ENCODE measurements around the gene TXLNB. TPM values are rescaled to one million over a fixed set of nuclear protein-coding genes. Genes with fewer than 3 reads are reported as not detected.
"Not testable (repeated sequence)": the region's sequence is repeated elsewhere in the genome, so short reads cannot be mapped to it uniquely, and the experiment has no call there.

Gene TXLNB
- total and polyA plus RNA-seq, 10 donors: 1.2 to 6.6 (median 3.1) TPM

GRCh38 chr6:139231206-139231605, 60.6 kb downstream of the TXLNB start:
- no peaks in the 10 kb centered on the region for H3K4me1 ChIP-seq
- 30 to 68% (median 38%) methylated on average over 2 of the region's 2 CpGs for WGBS, 5 donors
- H3K9me3 ChIP-seq: peaks cover 0 to 14% (median 10%) of the 10 kb centered on the region in 8 donors
- intact Hi-C loops (cut with DNase I; ENCODE audit: low total_unique reads): no loop called here
- H3K27ac ChIP-seq: no peak overlapping the region
- no peak for DNase-seq
- peaks cover 0 to 5% (median 0%) of the 10 kb centered on the region in 6 donors for H3K36me3 ChIP-seq
- no peak for TF ChIP-seq CTCF (IDR thresholded peaks at IDR 0.05 in 8 of 11, conservative IDR thresholded peaks at IDR 0.05 in 3 of 11)
- no peak for TF ChIP-seq POLR2A (IDR thresholded peaks at IDR 0.05)
- TF ChIP-seq POLR2AphosphoS5 (IDR thresholded peaks at IDR 0.05): no peak
- H3K4me3 ChIP-seq: no peak overlapping the region
- no peaks in the 10 kb centered on the region for H3K27me3 ChIP-seq (replicated peaks in 1 of 7)

GRCh38 chr6:139230391-139230840, 61.4 kb downstream of the TXLNB start:
- no peak overlapping the region for H3K27ac ChIP-seq

GRCh38 chr6:139228387-139228786, 63.4 kb downstream of the TXLNB start:
- DNase-seq; H3K36me3 ChIP-seq; H3K27ac ChIP-seq; intact Hi-C loops (cut with DNase I; ENCODE audit: low total_unique reads); H3K4me1 ChIP-seq; H3K27me3 ChIP-seq (replicated peaks in 1 of 7); H3K4me3 ChIP-seq; H3K9me3 ChIP-seq: not testable (repeated sequence)
- 92 to 96% (median 95%) methylated on average over 3 of the region's 3 CpGs for WGBS, 5 donors

More at GRCh38 chr6:139230391-139230840, 61.4 kb downstream of the TXLNB start:
- WGBS, 5 donors: 63 to 84% (median 78%) methylated on average over 3 of the region's 3 CpGs
- no peak for TF ChIP-seq POLR2A (IDR thresholded peaks at IDR 0.05)
- Histone ChIP-seq H3K27me3 (replicated peaks in 1 of 7) (no peaks in the 10 kb centered on the region), H3K36me3 (peaks cover 0 to 5% (median 0%) of the 10 kb centered on the region in 6 donors), H3K4me1 (no peaks in the 10 kb centered on the region), H3K9me3 (peaks cover 0 to 14% (median 10%) of the 10 kb centered on the region in 8 donors), H3K4me3 (no peak overlapping the region)
- intact Hi-C loops (cut with DNase I; ENCODE audit: low total_unique reads): no loop called here
- DNase-seq: no peak

DNA sequence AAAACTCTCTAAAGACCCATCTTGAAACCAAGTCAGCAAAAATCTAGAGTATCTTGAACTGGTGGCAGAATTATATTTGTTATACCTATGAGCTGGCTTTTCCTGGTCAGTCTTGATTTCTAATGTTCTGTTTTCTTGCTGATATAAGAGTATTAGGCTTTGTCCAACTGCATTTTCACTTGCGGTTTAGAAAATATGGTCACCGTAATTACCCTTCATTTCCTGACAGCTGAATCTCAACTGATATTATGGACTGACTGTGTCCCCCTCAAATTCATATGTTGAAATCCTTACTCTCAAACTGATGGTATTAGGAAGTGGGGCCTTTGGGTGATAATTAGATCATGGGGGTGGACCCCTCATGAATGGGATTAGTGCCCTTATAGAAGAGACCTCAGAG, 72.1 kb downstream of the TXLNB start:
- no peak for TF ChIP-seq CTCF (IDR thresholded peaks at IDR 0.05 in 8 of 11, conservative IDR thresholded peaks at IDR 0.05 in 3 of 11)
- no peak for TF ChIP-seq POLR2A (IDR thresholded peaks at IDR 0.05)
- no peak for TF ChIP-seq POLR2AphosphoS5 (IDR thresholded peaks at IDR 0.05)
- 78 to 93% (median 90%) methylated on average over 2 of the region's 2 CpGs for WGBS, 5 donors
- Histone ChIP-seq H3K4me3 (peak overlapping the region in 1 of 8 donors; percentile 8), H3K27ac (peak overlapping the region in 7 of 8 donors; percentile 33 to 73 (median 64)), H3K4me1 (peaks cover 5 to 14% (median 10%) of the 10 kb centered on the region in 6 donors), H3K9me3 (no peaks in the 10 kb centered on the region), H3K36me3 (no peaks in the 10 kb centered on the region), H3K27me3 (replicated peaks in 1 of 7) (no peaks in the 10 kb centered on the region)
- DNase-seq: no peak
- intact Hi-C loops (cut with DNase I; ENCODE audit: low total_unique reads): loop anchor here (5.0 kb wide), 1 partner anchor 143 kb away; no protein-coding TSS in a partner anchor

DNA sequence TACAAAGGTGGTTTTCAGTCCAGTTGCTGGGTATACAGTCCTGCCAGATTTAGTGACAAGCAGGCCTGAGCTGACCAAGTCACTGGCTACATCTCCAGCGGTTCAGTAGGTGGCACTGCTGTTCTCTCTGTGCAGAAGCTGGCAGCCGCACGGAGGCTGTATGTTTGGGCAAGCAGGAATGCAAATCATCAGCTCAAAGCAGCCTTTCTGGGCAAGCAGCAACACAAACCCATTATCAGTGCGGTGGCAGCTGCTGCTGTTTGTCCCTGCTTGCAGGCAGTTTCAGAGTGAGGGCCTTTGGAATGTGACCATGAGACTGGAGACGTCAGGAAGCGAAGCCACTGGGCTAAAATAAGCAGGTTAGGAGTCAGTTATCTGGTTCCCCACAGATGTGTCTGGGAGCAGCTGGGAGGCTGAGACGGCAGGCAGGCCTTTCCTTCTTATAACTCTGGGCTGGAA, 72.5 kb downstream of the TXLNB start:
- peak overlapping the region in 1 of 8 donors; percentile 8 for H3K4me3 ChIP-seq
- TF ChIP-seq POLR2A (IDR thresholded peaks at IDR 0.05) (no peak), POLR2AphosphoS5 (IDR thresholded peaks at IDR 0.05) (peak in 2 of 3 donors; percentile 71 to 75), CTCF (IDR thresholded peaks at IDR 0.05 in 8 of 11, conservative IDR thresholded peaks at IDR 0.05 in 3 of 11) (peak; percentile 63 to 92 (median 80))
- peak; percentile 93 for DNase-seq
- 7 to 20% (median 14%) methylated on average over 7 of the region's 7 CpGs for WGBS, 5 donors
- H3K9me3 ChIP-seq: no peaks in the 10 kb centered on the region
- peaks cover 5 to 14% (median 10%) of the 10 kb centered on the region in 6 donors for H3K4me1 ChIP-seq
- no peaks in the 10 kb centered on the region for H3K27me3 ChIP-seq (replicated peaks in 1 of 7)
- H3K27ac ChIP-seq: peak overlapping the region in 7 of 8 donors; percentile 33 to 73 (median 64)
- no peaks in the 10 kb centered on the region for H3K36me3 ChIP-seq
- intact Hi-C loops (cut with DNase I; ENCODE audit: low total_unique reads): no loop called here

GRCh38 chr6:139212460-139212859, 79.3 kb downstream of the TXLNB start:
- H3K27me3 ChIP-seq (replicated peaks in 1 of 7); H3K4me3 ChIP-seq; H3K27ac ChIP-seq; intact Hi-C loops (cut with DNase I; ENCODE audit: low total_unique reads); H3K4me1 ChIP-seq; DNase-seq; H3K36me3 ChIP-seq: not testable (repeated sequence)
- WGBS, 5 donors: 83 to 100% (median 100%) methylated on average over 1 of the region's 2 CpGs; no CpG with 5 or more reads in 1 of the 5 donors
- peaks cover 0 to 40% (median 29%) of the 10 kb centered on the region in 8 donors for H3K9me3 ChIP-seq

DNA sequence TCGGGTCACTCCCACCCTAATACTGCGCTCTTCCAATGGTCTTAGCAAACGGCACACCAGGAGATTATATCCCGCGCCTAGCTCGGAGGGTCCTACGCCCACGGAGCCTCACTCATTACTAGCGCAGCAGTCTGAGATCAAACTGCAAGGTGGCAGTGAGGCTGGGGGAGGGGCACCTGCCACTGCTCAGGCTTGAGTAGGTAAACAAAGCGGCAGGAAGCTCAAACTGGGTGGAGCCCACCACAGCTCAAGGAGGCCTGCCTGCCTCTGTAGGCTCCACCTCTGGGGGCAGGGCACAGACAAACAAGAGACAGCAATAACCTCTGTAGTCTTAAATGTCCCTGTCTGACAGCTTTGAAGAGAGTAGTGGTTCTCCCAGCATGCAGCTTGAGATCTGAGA, 81.0 kb downstream of the TXLNB start:
- H3K4me1 ChIP-seq; H3K36me3 ChIP-seq; H3K27me3 ChIP-seq (replicated peaks in 1 of 7); H3K4me3 ChIP-seq; H3K27ac ChIP-seq; DNase-seq; intact Hi-C loops (cut with DNase I; ENCODE audit: low total_unique reads): not testable (repeated sequence)
- WGBS, 5 donors: 78 to 99% (median 96%) methylated on average over 5 to 10 of the region's 10 CpGs
- H3K9me3 ChIP-seq: peaks cover 0 to 56% (median 46%) of the 10 kb centered on the region in 8 donors

All from spleen (tissue), 11 donors.